GM21423 (cell line): ENCODE data around the gene HJV.
"Not testable (repeated sequence)": the region's sequence is repeated elsewhere in the genome, so short reads cannot be mapped to it uniquely, and the experiment has no call there.

ENCODE experiments used
- ATAC-seq: cut with Tn5 transposase; IDR thresholded peaks from one replicate; pipeline ENCODE4 v1.9.1; 2021; ENCODE audit warnings: mild to moderate bottlenecking, moderate library complexity; ENCODE audit not compliant: unreplicated experiment

Gene HJV

GRCh38 chr1:146021622-146022402 is at the start of gene HJV:
Gene HJV (minus strand): TSS chr1:146021735. CDS start chr1:146020231, 1,504 bp downstream.
- ATAC-seq = no peak

GRCh38 chr1:146059148-146059547 is 37.6 kb upstream of the HJV start:
- not testable (repeated sequence) for ATAC-seq

GRCh38 chr1:146051852-146052676 is 30.5 kb upstream of the HJV start:
- peak; percentile 72 for ATAC-seq

GRCh38 chr1:146051452-146051851 is 29.9 kb upstream of the HJV start:
- ATAC-seq = no peak

- not testable (repeated sequence) for ATAC-seq
Observed at GRCh38 chr1:146050652-146050963, 29.1 kb upstream of the HJV start.

GRCh38 chr1:146049866-146050651 is 28.5 kb upstream of the HJV start:
- ATAC-seq = not testable (repeated sequence)

- no peak for ATAC-seq
Observed at GRCh38 chr1:146049436-146049835, 27.9 kb upstream of the HJV start.

- ATAC-seq = not testable (repeated sequence)
Observed at GRCh38 chr1:146048514-146049115, 27.1 kb upstream of the HJV start.

- ATAC-seq = no peak
Observed at GRCh38 chr1:146046664-146047063, 25.1 kb upstream of the HJV start.

- no peak for ATAC-seq
Observed at GRCh38 chr1:146039844-146040194, 18.3 kb upstream of the HJV start.

GRCh38 chr1:146036965-146037646 is 15.6 kb upstream of the HJV start:
- ATAC-seq = peak; percentile 29

GRCh38 chr1:146036241-146036964 is 14.9 kb upstream of the HJV start:
- ATAC-seq = no peak

- ATAC-seq = no peak
Observed at GRCh38 chr1:146035048-146035423, 13.5 kb upstream of the HJV start.

- no peak for ATAC-seq
Observed at GRCh38 chr1:146032631-146033219, 11.2 kb upstream of the HJV start.

GRCh38 chr1:146031476-146031875 is 9.9 kb upstream of the HJV start:
- ATAC-seq = no peak

- ATAC-seq = no peak
Observed at GRCh38 chr1:146029117-146029516, 7.6 kb upstream of the HJV start.

GRCh38 chr1:146026650-146027049 is 5.1 kb upstream of the HJV start:
- ATAC-seq = not testable (repeated sequence)

GRCh38 chr1:146025787-146026495 is 4.4 kb upstream of the HJV start:
- ATAC-seq = not testable (repeated sequence)
